ENCODE data around the gene MAGI2. TPM values are rescaled to one million over a fixed set of nuclear protein-coding genes. Genes with fewer than 3 reads are reported as not detected.
A peak's percentile ranks its signal among the peaks of the same experiment; 100 is the strongest.

Gene MAGI2
- 10 to 100 TPM; 35.4 to 39.1 (median 36.4) TPM for polyA plus RNA-seq (ENCODE audit: insufficient read length in 3 of 3)

DNA sequence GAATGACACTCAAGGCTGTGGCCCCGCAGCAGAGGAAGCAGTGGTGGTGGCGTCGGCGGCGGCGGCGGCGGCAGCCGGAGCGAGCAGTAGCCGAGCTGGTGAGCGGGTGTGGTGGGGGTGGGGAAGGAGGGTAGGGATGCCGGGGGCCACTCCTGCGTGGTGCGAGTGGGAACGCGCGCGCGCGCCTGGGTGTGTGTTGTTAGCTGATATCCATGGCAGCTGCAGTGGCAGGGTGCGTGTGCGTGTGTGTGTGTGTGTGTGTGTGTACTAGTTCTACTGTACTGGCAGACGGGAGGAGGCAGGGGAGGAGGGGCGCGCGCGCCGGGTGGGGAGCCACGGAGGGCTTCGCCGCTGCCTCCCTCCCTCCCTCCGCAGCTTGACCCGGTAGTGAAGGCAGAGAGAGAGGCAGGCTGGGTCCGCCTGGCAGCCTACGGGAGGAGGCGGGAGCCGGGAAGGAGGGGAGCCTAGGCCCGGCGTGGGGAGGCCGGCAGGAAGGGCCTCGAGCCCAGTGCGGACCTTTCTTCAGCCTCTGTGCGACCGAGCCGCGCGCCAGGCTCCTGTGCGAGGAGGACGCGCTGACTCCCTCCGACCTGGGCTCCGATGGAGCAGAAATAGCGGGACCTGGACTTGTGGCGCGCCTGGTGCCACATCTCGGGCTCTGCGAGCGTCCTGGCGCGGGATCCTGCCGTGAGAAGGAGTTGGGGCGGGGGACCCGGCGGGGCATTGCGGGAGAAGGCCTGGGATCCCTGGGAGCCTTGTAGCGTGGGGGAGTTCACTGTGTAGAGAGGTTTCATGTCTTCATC is at the start of gene MAGI2:
Gene MAGI2, minus strand, starts transcription at position 110 of the 803 bp plus-strand sequence. CDS start 347 bp downstream, outside the sequence.
- DNase-seq (ENCODE audit: low read depth in 3 of 3, low spot score in 2 of 3): peak; percentile 43 to 58 (median 56)

DNA sequence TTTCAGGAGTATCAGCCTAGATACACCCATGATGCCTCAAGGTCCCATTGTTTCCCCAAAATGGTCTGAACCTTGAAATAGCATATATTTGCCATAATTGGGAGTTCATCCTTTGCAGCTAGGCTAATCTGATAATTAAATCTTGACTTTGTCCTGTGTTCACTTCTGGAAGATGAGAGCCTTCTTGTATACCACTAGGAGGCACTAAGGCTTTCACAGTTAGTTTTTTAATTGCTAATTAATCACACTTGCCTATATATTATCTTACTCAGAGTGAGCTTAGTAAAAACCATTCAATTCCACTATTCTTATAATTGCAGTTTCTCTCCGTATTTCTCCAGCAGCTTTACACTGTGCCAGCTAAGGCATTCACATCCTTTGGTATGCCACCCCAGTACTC is 48.7 kb upstream of the MAGI2 start:
- DNase-seq (ENCODE audit: low read depth in 3 of 3, low spot score in 2 of 3): no peak

DNA sequence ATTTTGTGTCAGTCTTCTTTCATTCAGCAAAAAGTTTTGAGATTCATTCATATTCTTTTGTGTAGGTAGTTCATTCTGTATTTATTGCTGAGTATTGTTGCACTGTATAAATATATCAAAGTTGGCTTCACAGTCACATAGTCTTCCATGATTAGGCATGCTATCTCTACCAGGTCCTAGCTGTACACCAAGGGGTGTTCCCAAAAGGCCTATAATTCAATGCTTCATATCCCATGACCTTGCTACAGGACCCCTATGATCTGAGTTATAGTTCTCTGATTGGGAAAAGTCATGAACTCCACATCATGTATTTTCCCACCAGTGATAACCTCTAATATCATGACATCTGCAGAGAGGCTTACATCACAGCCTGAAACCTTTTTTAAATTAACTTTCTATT is 47.3 kb upstream of the MAGI2 start:
- no peak for DNase-seq (ENCODE audit: low read depth in 3 of 3, low spot score in 2 of 3)

DNA sequence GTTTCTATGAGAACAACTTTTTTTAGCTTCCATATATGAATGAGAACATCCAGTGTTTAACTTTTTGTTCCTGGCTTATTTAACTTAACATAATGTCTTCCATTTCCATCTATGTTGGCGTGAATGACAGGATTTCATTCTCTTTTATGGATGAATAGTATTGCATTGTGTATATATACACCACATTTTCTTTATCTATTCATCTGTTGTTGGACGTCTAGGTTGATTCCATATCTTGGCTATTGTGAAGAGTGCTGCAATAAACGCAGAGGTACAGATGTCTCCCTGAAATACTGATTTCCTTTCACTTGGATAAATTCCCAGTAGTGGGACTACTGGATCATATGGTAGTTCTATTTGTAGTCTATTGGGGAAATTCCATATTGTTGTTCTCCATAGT is 44.3 kb upstream of the MAGI2 start:
- DNase-seq (ENCODE audit: low read depth in 3 of 3, low spot score in 2 of 3): no peak

DNA sequence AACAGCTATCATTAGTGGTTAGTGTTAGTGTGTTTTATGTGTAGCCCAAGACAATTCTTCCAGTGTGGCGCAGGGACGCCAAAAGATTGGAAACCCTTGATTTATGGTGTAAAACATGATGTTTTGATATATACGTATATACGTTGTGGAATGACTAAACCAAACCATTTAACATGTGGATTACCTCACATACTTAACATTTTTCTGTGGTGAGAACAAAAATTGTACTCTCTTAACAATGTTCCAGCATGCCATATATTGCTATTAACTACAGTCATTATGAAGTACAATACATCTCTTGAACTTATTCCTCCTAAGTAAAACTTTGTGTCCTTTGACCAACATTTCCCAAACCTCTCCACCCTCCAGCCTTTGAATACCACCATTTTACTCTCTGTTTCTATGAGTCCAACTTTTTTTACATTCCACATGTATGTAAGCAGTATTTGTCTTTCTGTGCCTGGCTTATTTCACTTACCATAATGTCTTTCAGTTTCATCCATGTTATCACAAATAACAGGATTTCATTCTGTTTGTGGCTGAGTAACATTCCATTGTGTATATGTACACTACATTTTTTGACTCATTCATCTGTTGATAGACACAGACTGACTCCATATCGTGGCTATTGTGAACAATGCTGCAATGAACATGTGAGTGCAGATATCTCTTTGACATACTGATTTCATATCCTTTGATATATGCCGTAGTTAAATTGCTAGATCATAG is 42.2 kb upstream of the MAGI2 start:
- no peak for DNase-seq (ENCODE audit: low read depth in 3 of 3, low spot score in 2 of 3)

DNA sequence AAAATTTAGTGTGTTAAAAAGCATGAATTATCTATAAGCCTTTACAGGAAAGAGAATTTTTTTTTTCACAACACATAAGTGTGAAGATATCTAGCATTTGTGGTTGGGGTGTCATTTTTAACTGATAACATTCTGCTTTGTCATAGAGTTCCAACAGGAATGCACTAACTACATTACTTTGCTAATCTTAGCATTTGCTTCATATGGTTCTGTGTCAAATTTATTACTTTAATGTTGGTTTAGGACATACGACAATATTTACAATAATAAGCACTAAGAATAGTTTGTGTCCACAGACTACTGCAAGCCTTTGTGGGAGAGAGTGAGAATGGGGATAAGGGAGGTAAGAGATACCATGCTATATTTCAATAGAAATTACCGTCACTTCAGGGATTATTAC is 40.6 kb upstream of the MAGI2 start:
- DNase-seq (ENCODE audit: low read depth in 3 of 3, low spot score in 2 of 3): no peak

DNA sequence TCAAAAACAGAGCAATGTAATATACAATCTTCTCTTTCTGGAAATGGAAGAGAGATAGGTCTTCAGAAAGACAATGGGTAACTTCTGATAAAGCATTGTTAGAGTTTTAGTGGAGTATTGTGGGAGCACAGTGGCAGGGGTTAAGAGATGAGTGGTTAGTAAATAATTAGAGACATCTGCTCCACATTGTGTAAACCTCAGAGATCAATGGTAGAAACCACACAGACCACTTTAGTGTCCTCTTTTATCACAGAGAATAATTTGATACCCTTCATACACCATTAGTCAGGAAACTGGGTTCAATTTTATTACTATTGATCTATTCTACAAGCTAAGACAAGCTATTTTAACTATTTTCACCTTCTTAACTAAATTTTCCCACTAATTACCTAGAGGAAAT is 35.9 kb upstream of the MAGI2 start:
- no peak for DNase-seq (ENCODE audit: low read depth in 3 of 3, low spot score in 2 of 3)

DNA sequence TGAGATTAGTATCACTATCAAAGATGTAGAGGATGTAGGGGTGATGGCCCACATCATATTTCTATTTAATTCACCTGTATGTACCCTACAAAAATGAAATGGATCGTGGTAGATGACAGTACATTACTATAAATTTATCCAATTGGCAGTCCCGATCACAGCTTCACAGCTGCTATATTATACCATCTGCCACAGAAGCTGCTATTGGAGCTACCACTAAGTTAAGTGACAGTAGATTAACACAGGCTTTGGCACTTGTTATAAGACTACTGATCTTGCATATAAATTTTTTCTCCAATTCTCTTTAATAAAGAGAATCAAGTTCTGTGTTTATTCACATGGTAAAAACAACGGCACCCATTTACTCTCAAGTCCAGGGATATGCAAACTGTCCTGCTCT is 24.9 kb upstream of the MAGI2 start:
- no peak for DNase-seq (ENCODE audit: low read depth in 3 of 3, low spot score in 2 of 3)

DNA sequence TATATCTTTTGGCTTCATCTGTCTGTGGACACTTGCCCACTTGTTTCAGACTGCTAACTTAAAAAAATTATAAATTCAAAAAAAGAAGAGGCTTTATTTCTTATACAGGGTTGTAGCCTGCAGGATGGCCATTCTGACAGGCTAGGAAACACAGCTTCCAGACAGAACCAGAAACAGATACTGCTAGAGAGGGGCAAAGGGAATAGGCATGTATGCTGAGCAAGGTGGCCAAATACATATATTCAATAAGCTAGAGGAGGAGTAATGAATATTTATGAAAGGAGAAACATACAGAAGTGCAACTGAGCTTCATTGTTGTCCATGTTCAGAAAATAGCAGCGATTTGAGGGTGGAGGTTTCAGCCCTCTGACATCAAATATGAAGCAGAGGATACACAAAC is 22.0 kb upstream of the MAGI2 start:
- DNase-seq (ENCODE audit: low read depth in 3 of 3, low spot score in 2 of 3): no peak

DNA sequence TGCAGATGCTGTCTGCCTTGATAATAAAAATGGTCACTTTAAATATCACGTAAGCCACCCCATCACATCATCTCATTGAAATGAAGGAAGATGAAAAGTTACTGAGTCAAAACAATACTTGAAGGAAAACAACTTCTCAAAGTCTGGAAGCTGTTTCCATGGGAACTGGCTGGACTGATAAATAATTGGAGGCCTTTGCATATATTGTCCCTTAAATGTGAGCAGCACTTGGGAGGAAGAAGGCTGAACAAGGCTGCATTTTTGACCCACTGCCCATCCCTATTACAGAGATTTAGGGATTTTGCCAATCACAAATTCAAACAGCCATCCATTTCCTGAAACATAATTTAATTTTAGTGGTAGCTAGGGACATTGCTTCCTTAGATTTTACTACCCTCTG is 18.2 kb upstream of the MAGI2 start:
- no peak for DNase-seq (ENCODE audit: low read depth in 3 of 3, low spot score in 2 of 3)

DNA sequence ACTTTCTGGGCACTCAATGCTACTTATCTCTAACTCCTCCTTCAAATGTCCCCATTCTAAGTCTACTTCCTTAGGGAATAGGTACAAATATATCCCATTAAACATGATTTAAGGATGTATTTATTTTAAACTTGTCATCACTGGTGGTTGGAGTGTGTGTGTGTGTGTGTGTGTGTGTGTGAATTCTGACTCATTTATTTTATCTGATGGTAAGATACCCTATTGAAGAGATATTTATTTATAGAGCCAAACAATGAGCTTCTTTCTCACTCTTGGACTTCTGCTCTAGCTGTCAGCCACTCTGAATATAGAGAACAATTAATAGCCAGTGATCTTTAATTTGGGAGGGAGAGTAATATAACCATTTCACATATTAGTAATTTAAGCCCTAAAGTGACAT is 17.8 kb upstream of the MAGI2 start:
- DNase-seq (ENCODE audit: low read depth in 3 of 3, low spot score in 2 of 3): no peak

DNA sequence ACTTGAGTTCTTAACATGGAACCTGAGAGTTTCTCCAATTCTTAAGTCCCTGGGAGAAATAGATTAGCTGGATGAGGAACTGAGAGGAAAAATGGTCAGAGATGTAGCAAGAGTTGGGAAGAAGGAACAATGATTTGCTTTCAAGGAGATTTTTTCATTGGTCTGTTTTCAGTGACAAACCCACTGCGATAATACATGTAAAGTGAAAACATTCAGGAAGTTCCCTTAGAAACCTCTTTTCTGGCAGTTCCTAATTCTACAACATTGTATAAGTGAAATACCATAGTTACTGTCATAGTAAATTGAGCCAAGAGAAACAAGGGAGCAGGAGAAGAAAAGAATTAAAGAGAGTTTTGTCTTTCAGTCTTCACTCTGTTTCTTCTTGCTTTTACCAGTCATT is 12.1 kb upstream of the MAGI2 start:
- DNase-seq (ENCODE audit: low read depth in 3 of 3, low spot score in 2 of 3): no peak

DNA sequence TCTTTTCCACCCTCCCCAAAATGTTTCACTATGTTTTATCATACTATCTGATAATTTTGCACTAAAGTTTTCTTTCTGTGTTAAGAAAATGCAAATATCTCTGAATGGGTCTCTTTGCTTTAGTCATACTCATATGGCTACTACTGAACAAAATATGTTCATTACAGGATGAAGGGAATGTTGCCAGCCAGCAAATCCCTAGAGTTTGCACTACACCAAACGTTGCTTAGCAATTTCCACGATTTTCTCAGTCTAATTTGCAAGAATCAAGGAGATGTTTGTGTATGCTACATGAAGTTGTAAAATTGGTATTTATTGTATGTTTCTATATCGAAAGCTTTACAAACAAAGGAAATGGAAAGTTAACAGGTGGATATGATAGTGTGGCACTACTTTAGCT is 10.6 kb upstream of the MAGI2 start:
- no peak for DNase-seq (ENCODE audit: low read depth in 3 of 3, low spot score in 2 of 3)

DNA sequence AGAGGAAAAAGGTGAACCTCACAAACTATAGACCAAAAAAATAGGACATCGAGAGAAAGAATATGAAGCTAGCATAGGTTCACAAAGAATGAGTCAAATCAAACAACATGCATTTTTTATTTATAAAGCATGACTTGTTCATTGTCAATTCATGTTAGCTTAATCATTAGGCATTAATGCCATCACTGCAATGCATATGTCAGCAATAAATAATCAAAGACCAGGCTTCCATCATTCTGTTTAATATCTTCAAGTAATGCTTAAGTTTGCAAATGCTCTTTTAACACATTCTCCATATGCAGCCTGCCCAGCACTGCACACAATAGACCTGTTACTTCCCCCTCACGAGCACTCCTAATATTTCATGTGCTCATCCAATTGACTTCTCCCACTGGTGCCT is 8.9 kb upstream of the MAGI2 start:
- DNase-seq (ENCODE audit: low read depth in 3 of 3, low spot score in 2 of 3): no peak

DNA sequence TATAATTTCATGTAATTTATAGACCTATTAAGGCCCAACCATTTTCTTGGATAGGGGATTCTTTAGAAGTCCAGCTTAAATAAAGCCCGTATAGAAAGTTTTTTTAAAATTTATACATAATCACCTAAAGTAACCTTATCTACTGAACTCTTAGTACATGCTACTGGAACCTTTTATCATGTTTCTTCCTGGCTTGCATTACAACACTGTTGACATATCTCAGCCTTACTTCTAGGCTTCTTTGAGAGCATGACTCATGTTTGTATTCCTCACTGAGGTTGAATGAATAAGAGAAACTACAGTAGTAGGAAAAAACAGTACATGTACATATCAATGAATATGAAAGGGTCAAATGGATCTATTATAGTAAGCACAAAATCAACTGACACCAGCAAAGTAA is 8.2 kb upstream of the MAGI2 start:
- no peak for DNase-seq (ENCODE audit: low read depth in 3 of 3, low spot score in 2 of 3)

DNA sequence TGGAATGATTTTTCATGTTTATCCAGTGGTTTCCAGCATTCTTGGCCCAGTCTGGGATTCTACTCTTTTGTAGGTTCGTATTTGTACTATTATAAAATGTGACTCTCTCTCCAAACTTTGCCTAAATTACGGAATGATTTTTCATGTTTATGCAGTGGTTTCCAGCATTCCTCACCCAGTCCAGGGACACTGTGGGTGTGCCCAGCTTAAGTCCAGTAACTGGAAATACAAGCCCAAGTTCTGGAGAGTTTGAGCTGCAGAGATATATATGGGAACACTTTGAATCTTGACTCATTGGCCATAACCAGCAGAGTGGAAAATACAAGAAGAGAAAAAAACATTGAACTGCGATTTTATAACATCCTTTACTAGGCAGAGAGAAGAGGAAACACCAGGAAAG is 5.9 kb upstream of the MAGI2 start:
- no peak for DNase-seq (ENCODE audit: low read depth in 3 of 3, low spot score in 2 of 3)

DNA sequence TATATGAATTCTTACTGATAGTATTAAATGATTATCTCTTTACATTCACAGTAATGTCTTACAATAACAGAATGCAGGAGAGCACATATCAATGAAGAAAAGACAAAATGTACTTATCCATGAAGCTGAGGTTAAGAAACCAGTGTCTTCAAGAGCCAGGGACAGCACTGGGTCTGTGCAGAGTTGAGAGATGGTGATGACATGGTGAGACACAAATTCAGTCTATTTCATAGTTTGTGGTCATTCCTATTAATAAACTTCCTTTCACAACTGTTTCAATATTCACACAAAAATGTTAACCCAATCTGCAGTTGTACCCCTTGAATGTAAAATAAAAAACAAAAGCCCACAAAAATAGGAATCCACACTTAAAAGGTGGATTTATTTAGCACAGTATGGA is 5.3 kb upstream of the MAGI2 start:
- no peak for DNase-seq (ENCODE audit: low read depth in 3 of 3, low spot score in 2 of 3)

DNA sequence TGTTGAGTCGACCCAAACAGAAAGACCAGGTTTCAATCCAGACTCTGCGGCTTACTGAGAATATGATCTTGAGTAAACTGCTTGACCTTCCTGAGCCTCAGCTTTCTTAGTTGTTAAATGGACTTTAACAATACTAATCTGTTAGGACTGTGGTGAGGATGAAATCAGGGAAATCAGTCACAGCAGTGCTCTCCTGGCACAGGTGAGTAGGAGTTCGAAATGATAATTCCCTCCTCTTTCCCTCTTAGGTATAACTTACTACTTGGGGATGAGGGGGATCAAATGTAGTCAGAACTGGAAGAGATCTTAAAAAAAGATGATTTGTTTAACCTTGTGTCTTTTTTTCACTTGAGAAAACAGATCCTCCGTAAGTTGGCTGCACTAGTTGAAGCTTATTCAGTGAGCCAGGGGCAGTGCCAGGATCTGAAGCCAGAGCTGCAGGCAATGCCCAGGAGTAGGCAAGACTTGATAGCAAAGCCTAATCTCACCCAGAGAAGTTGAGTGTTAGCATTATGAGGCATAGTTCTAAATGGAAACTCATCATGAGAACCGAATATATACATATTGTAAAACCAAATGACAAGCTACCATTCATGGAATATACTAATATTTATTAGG is 1.8 kb upstream of the MAGI2 start:
- DNase-seq (ENCODE audit: low read depth in 3 of 3, low spot score in 2 of 3): no peak

DNA sequence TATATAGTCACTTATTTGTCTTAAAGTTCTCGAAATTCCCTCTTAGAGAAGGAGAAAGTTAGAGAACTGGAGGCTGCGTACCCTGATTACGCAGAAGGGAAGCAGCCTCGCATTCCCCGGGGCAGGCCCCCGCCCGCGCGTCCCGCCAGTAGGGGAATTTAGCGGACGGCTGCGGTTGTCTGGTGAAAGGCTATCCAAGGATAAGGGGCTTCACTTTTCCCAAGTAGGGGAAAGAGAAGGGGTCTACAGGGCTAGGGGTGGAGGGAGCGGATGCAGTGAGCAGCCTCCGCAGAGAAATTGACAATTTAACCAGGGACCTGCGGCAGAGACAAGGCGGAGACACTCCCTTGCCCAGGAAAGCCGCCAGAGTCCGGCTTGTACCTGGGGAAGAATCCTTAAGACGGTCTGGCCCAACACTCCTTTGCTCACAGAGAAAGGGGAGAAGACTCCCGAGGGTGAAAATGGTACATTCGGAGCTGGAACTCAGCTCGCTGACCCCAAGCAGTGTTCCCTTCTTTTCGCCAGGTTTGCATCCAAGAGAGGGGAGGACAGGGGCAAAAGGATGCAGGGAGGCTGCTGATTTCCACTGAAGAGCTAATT is 994 bp upstream of the MAGI2 start:
- DNase-seq (ENCODE audit: low read depth in 3 of 3, low spot score in 2 of 3): peak in 1 of 3 donors; percentile 36

DNA sequence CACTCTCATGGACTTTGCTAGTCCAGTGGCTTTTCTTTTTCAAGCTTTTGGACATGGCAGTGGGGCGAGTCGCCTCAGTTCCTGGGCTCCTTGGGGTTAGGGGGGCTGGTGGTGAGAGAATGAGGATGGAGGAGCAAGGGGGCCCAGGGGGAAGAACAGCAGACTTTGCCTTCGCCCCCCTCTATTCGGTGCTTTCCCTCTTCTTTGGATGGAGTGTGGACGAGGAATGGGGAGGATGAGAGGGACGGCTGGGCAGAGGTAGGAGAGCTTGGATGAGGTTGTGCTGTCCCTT is 255 bp downstream of the MAGI2 start:
- DNase-seq (ENCODE audit: low read depth in 3 of 3, low spot score in 2 of 3): no peak

DNA sequence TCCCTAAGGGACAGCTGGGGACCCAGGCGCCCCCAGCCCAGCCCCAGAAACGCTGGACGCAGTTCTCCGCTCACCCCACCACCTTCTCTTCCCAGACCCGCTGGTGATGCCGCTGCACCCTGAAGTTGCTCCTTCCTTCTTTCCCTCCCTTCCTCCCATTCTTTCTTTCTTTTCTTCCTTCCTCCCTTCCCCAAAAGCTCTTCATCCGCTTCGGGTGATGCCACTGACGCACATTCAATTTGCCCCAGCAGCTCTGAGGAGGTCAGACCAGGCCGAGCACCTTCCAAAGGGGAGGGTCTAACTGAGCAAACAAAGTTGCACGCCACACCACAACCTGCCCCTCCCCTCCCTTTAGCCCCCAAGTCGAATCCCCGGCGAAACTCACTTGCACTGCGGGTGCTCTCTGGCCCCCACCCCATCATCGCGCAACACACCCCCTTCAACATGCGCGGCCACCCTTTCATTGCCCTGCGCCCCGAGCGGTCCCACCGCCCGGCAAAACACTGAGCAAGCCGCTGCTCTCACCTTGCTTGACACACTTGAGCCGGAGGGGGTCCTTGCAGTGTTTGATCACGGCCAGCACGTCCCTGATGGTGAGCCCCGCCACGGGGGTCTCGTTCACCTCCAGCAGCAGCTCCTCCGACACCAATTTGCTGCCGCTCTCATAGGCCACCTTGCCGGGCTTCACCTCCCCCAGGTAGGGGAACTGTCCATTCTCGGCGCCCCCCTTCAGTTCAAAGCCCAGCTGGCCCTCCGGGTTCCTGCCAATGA is 787 bp downstream of the MAGI2 start:
- DNase-seq (ENCODE audit: low read depth in 3 of 3, low spot score in 2 of 3): no peak

All from right renal cortex interstitium (tissue), 3 donors.